ENCODE data around the gene ZNF76.

The ZNF76 gene

GRCh38 chr6:35259194-35259947 is at the start of gene ZNF76:
TSS of gene ZNF76 (plus strand) at chr6:35259735. CDS start at chr6:35281152, 21,417 bp downstream.
- peak; percentile 95 for DNase-seq (ENCODE audit: low read depth)

GRCh38 chr6:35213298-35213791 is 46.2 kb upstream of the ZNF76 start:
- DNase-seq (ENCODE audit: low read depth) = no peak

- peak; percentile 30 for DNase-seq (ENCODE audit: low read depth)
Observed at GRCh38 chr6:35213824-35214756, 45.4 kb upstream of the ZNF76 start, which contains the start of gene SCUBE3. TSS of gene SCUBE3 (plus strand) at chr6:35213956. CDS start at chr6:35214419, 463 bp downstream.

GRCh38 chr6:35214869-35215664 is 44.5 kb upstream of the ZNF76 start:
- DNase-seq (ENCODE audit: low read depth) = no peak

GRCh38 chr6:35215665-35216411 is 43.7 kb upstream of the ZNF76 start:
- no peak for DNase-seq (ENCODE audit: low read depth)

- no peak for DNase-seq (ENCODE audit: low read depth)
Observed at GRCh38 chr6:35216412-35216732, 43.2 kb upstream of the ZNF76 start.

- no peak for DNase-seq (ENCODE audit: low read depth)
Observed at GRCh38 chr6:35216851-35217811, 42.4 kb upstream of the ZNF76 start.

- DNase-seq (ENCODE audit: low read depth) = no peak
Observed at GRCh38 chr6:35218021-35218420, 41.5 kb upstream of the ZNF76 start.

GRCh38 chr6:35218456-35218855 is 41.1 kb upstream of the ZNF76 start:
- DNase-seq (ENCODE audit: low read depth) = no peak

GRCh38 chr6:35219683-35220326 is 39.7 kb upstream of the ZNF76 start:
- DNase-seq (ENCODE audit: low read depth) = no peak

- no peak for DNase-seq (ENCODE audit: low read depth)
Observed at GRCh38 chr6:35220711-35221110, 38.8 kb upstream of the ZNF76 start.

- no peak for DNase-seq (ENCODE audit: low read depth)
Observed at GRCh38 chr6:35223396-35223795, 36.1 kb upstream of the ZNF76 start.

- DNase-seq (ENCODE audit: low read depth) = no peak
Observed at GRCh38 chr6:35224720-35225119, 34.8 kb upstream of the ZNF76 start.

- no peak for DNase-seq (ENCODE audit: low read depth)
Observed at GRCh38 chr6:35228481-35228880, 31.1 kb upstream of the ZNF76 start.

GRCh38 chr6:35229304-35229703 is 30.2 kb upstream of the ZNF76 start:
- DNase-seq (ENCODE audit: low read depth) = no peak

GRCh38 chr6:35230498-35230897 is 29.0 kb upstream of the ZNF76 start:
- no peak for DNase-seq (ENCODE audit: low read depth)

GRCh38 chr6:35230950-35231349 is 28.6 kb upstream of the ZNF76 start:
- DNase-seq (ENCODE audit: low read depth) = no peak

GRCh38 chr6:35231563-35231962 is 28.0 kb upstream of the ZNF76 start:
- no peak for DNase-seq (ENCODE audit: low read depth)

- no peak for DNase-seq (ENCODE audit: low read depth)
Observed at GRCh38 chr6:35234901-35235300, 24.6 kb upstream of the ZNF76 start.

- DNase-seq (ENCODE audit: low read depth) = no peak
Observed at GRCh38 chr6:35236223-35236622, 23.3 kb upstream of the ZNF76 start.

Data from stromal cell of bone marrow (primary cell).